OCI-LY7 (cell line): ENCODE data around the gene NRG2. TPM values are rescaled to one million over a fixed set of nuclear protein-coding genes. Genes with fewer than 3 reads are reported as not detected.

ENCODE experiments used
- BruUV-seq: library from RNA; stranded (reverse); fragments of 400-500 nt; replicated peaks from 2 replicates; lab custom pipeline; 2021; lab: Mats Ljungman, UMichigan
- CTCF ChIA-PET: fragments of 300-600 bp; sonication (Branson Sonifier 250); formaldehyde crosslinking; loops from one replicate; lab custom pipeline; 2022; ENCODE audit warnings: antibody characterized with exemption; ENCODE audit not compliant: unreplicated experiment; lab: Charles Lee
- POLR2A ChIA-PET: fragments of 300-600 bp; sonication (Branson Sonifier 250); formaldehyde crosslinking; loops from one replicate; lab custom pipeline; 2022; ENCODE audit warnings: antibody characterized with exemption; lab: Charles Lee
- DNase-seq: peaks from one replicate; pipeline ENCODE4 v3.0.0-alpha.2; 2015; ENCODE audit warnings: low spot score
- H2AFZ ChIP-seq: fragments of 200-600 bp; sonication (generic), shearing (Covaris generic); 2 replicates; pipeline ENCODE4 v1.6.1; 2014; ENCODE audit warnings: mild to moderate bottlenecking, antibody characterized with exemption, low read length, moderate library complexity
- H3K27ac ChIP-seq: fragments of 200-600 bp; sonication (generic); 2 replicates; pipeline ENCODE4 v1.5.1; 2014; ENCODE audit warnings: mixed run types, low read depth, mild to moderate bottlenecking, moderate library complexity, low read length, inconsistent platforms; ENCODE audit not compliant: poor library complexity, severe bottlenecking
- H3K36me3 ChIP-seq: fragments of 200-600 bp; sonication (generic); 2 replicates; pipeline ENCODE4 v1.6.1; 2014; ENCODE audit warnings: mild to moderate bottlenecking, antibody characterized with exemption, low read length, moderate library complexity, mixed read lengths; ENCODE audit not compliant: insufficient read depth
- H3K4me1 ChIP-seq: fragments of 200-600 bp; sonication (generic); 2 replicates; pipeline ENCODE4 v1.5.1; 2014; ENCODE audit warnings: mild to moderate bottlenecking, low read length; ENCODE audit not compliant: insufficient read depth, poor library complexity, severe bottlenecking
- H3K4me2 ChIP-seq: fragments of 200-600 bp; sonication (generic); 2 replicates; pipeline ENCODE4 v1.6.1; 2014; ENCODE audit warnings: mild to moderate bottlenecking, low read length
- H3K4me3 ChIP-seq: fragments of 200-600 bp; sonication (generic); 2 replicates; pipeline ENCODE4 v1.5.1; 2014; ENCODE audit warnings: mild to moderate bottlenecking, low read depth, low read length; ENCODE audit not compliant: poor library complexity, severe bottlenecking
- H3K79me2 ChIP-seq: fragments of 200-600 bp; sonication (generic); 2 replicates; pipeline ENCODE4 v1.6.1; 2016; ENCODE audit warnings: low read depth, mild to moderate bottlenecking, low read length, moderate library complexity, mixed read lengths; ENCODE audit not compliant: insufficient read depth
- H3K9me2 ChIP-seq: fragments of 200-600 bp; sonication (generic); 2 replicates; pipeline ENCODE4 v1.6.1; 2016; ENCODE audit warnings: mild to moderate bottlenecking, low read length, mixed read lengths; ENCODE audit not compliant: insufficient read depth
- H3K9me3 ChIP-seq: fragments of 200-600 bp; sonication (generic); 2 replicates; pipeline ENCODE4 v1.6.1; 2014; ENCODE audit warnings: mild to moderate bottlenecking, mixed run types, low read length, mixed read lengths
- H4K20me1 ChIP-seq: fragments of 200-600 bp; sonication (generic); 2 replicates; pipeline ENCODE4 v1.6.1; 2014; ENCODE audit warnings: mild to moderate bottlenecking, antibody characterized with exemption, low read length, moderate library complexity, mixed read lengths; ENCODE audit not compliant: insufficient read depth
- EZH2phosphoT487 ChIP-seq: fragments of 200-600 bp; sonication (generic); IDR thresholded peaks from 2 replicates; pipeline ENCODE4 v1.6.1; 2018; ENCODE audit warnings: low read depth, borderline replicate concordance, mild to moderate bottlenecking, mixed run types, antibody characterized with exemption, low read length, moderate library complexity, mixed read lengths
- intact Hi-C: fragments of 100-400 bp; cut with micrococcal nuclease; formaldehyde crosslinking; loops from one replicate; pipeline ENCODE4 v1.10.0; 2022; ENCODE audit not compliant: unreplicated experiment
- total RNA-seq, 2 experiments: library from RNA; depleted of rRNA in 1 of 2; stranded (reverse); fragments of >200 nt in 1 of 2; shearing (Covaris generic) in 1 of 2; gene quantifications; 2 replicates each; pipeline ENCODE4 v1.2.3, GENCODE V29; 2014 to 2022
- TF ChIP-seq, protein P1 (sequence below): fragments of 200-600 bp; sonication (generic); conservative IDR thresholded peaks from 2 replicates; pipeline ENCODE4 v1.5.1; 2014; ENCODE audit warnings: mild to moderate bottlenecking, antibody characterized with exemption, low read length, moderate library complexity, mixed read lengths

NRG2 gene
- total RNA-seq, 2 experiments from 2014 or later = 1.7 TPM; not detected in 1

DNA sequence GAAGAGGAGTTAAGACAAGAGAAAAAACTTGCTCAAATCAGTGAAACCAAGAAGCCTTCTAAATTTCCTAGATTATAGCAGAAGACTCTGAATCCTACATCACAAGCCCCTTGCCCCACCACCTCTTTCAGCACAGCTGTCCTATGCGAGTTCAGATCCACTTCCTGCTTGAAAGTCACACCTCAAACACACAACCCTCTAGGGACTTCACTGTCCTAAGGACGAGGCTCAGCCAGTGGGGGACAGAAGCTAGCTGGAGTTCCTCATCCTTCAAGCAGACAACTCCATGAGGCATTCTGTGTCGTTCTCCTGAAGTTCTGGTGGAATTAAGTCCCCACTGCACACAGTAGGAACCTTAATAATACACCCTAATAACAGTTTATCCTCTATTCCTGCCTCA is 44.3 kb downstream of the NRG2 start:
- H3K27ac ChIP-seq = no peak overlapping the region
- H3K79me2 ChIP-seq = no peaks in the 10 kb centered on the region
- peak; percentile 8 for DNase-seq
- no peaks in the 10 kb centered on the region for H4K20me1 ChIP-seq
- no peaks in the 10 kb centered on the region for H3K9me2 ChIP-seq
- no TSS peak for BruUV-seq
- H3K36me3 ChIP-seq = no peaks in the 10 kb centered on the region
- TF ChIP-seq, protein P1, sequence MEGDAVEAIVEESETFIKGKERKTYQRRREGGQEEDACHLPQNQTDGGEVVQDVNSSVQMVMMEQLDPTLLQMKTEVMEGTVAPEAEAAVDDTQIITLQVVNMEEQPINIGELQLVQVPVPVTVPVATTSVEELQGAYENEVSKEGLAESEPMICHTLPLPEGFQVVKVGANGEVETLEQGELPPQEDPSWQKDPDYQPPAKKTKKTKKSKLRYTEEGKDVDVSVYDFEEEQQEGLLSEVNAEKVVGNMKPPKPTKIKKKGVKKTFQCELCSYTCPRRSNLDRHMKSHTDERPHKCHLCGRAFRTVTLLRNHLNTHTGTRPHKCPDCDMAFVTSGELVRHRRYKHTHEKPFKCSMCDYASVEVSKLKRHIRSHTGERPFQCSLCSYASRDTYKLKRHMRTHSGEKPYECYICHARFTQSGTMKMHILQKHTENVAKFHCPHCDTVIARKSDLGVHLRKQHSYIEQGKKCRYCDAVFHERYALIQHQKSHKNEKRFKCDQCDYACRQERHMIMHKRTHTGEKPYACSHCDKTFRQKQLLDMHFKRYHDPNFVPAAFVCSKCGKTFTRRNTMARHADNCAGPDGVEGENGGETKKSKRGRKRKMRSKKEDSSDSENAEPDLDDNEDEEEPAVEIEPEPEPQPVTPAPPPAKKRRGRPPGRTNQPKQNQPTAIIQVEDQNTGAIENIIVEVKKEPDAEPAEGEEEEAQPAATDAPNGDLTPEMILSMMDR = no peak
- TF ChIP-seq EZH2phosphoT487 = no peak
- H3K4me3 ChIP-seq = no peak overlapping the region
- no peak overlapping the region for H3K4me2 ChIP-seq
- intact Hi-C loops = no loop called here
- ChIA-PET POLR2A (no interaction called here), CTCF (no interaction called here)
- no peaks in the 10 kb centered on the region for H3K4me1 ChIP-seq
- H2AFZ ChIP-seq = no peak overlapping the region
- no peaks in the 10 kb centered on the region for H3K9me3 ChIP-seq

DNA sequence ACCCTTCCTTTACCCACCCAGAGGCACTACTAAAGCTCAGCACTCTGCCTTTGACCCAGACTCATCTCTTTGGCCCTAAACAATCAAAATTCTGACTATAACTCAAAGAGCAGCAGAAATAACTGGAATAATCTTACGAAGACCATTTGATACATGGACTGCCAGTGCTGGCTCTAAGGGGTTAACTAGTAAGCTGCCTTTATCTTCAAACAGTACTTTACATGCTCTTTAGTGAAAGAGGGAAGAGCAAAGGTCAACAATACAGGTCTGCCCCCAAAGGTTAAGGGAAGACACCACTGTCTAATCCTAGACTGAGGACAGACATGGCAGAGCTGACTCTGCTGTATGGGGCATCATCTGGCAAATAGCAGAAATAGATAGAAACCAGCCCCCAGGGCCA is 45.8 kb downstream of the NRG2 start:
- TF ChIP-seq EZH2phosphoT487 = no peak
- TF ChIP-seq, protein P1 = no peak
- Histone ChIP-seq H3K27ac (no peak overlapping the region), H3K9me2 (no peaks in the 10 kb centered on the region), H3K4me3 (no peak overlapping the region), H3K4me1 (no peaks in the 10 kb centered on the region), H3K9me3 (no peaks in the 10 kb centered on the region), H3K4me2 (no peak overlapping the region), H2AFZ (no peak overlapping the region), H3K79me2 (no peaks in the 10 kb centered on the region), H3K36me3 (no peaks in the 10 kb centered on the region), H4K20me1 (no peaks in the 10 kb centered on the region)
- POLR2A ChIA-PET = no interaction called here
- intact Hi-C loops = no loop called here
- CTCF ChIA-PET = no interaction called here
- no peak for DNase-seq
- no TSS peak for BruUV-seq

DNA sequence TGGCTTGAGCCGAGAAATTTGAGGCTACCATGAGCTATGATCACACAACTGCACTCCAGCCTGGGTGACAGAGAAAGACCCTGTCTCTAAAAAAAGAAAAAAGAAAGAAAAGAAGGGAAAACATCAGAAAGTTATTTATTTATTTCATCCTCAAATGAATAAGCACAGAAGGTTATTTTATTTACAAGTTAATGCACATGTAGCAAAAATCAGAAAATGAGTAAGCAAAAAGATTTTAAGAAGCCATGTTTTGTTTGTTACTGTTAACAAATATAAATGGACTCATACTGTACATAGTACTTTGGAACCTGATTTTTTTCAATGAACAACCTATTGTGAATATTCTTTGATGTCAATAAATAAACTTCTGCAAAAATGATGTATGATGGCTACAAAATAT is 47.2 kb downstream of the NRG2 start:
- Histone ChIP-seq H3K9me2 (no peaks in the 10 kb centered on the region), H3K4me2 (no peak overlapping the region), H3K4me3 (no peak overlapping the region), H3K4me1 (no peaks in the 10 kb centered on the region), H3K9me3 (no peaks in the 10 kb centered on the region), H2AFZ (no peak overlapping the region), H3K36me3 (no peaks in the 10 kb centered on the region), H3K27ac (no peak overlapping the region), H4K20me1 (no peaks in the 10 kb centered on the region), H3K79me2 (no peaks in the 10 kb centered on the region)
- no TSS peak for BruUV-seq
- TF ChIP-seq, protein P1 = no peak
- no peak for TF ChIP-seq EZH2phosphoT487
- no peak for DNase-seq
- intact Hi-C loops = no loop called here
- CTCF ChIA-PET = no interaction called here
- POLR2A ChIA-PET = no interaction called here
